RWPE2 (cell line): Measurements from ENCODE around the gene IRF7.

Experiments used
- ATAC-seq: fragments of 200-7000 bp; cut with Tn5 transposase; 3 replicates; pipeline ENCODE4 v1.9.1; 2021; ENCODE audit warnings: low read depth
- DNase-seq: peaks from one replicate; pipeline ENCODE4 v3.0.0-alpha.2; 2020; ENCODE audit warnings: low spot score
- H3K27ac ChIP-seq: fragments of 450-650 bp; 2 replicates; pipeline ENCODE4 v1.5.1; 2017; ENCODE audit warnings: mild to moderate bottlenecking; ENCODE audit not compliant: poor library complexity, severe bottlenecking
- H3K27me3 ChIP-seq: fragments of 250-450 bp; sonication (Bioruptor Pico); 2 replicates; pipeline ENCODE4 v1.5.1; 2021; ENCODE audit warnings: mild to moderate bottlenecking, moderate library complexity; ENCODE audit not compliant: insufficient read depth, poor library complexity, severe bottlenecking
- H3K36me3 ChIP-seq: fragments of 250-450 bp; sonication (Bioruptor Pico); 2 replicates; pipeline ENCODE4 v1.5.1; 2020; ENCODE audit warnings: low read depth, mild to moderate bottlenecking, moderate library complexity
- H3K4me1 ChIP-seq: fragments of 250-450 bp; sonication (Bioruptor Pico); 2 replicates; pipeline ENCODE4 v1.5.1; 2021; ENCODE audit warnings: mild to moderate bottlenecking, moderate library complexity; ENCODE audit not compliant: insufficient read depth, poor library complexity, severe bottlenecking
- H3K4me3 ChIP-seq: fragments of 250-450 bp; sonication (Bioruptor Pico); 2 replicates; pipeline ENCODE4 v1.5.1; 2021; ENCODE audit warnings: mild to moderate bottlenecking, moderate library complexity; ENCODE audit not compliant: severe bottlenecking
- H3K9me3 ChIP-seq: fragments of 250-450 bp; sonication (Bioruptor Pico); 2 replicates; pipeline ENCODE4 v1.5.1; 2021; ENCODE audit warnings: mild to moderate bottlenecking, moderate library complexity; ENCODE audit not compliant: severe bottlenecking
- TF ChIP-seq, protein P1 (sequence below): fragments of 450-650 bp; IDR thresholded peaks from one replicate; pipeline ENCODE4 v1.5.1; 2017; ENCODE audit warnings: mild to moderate bottlenecking, moderate library complexity; ENCODE audit not compliant: poor library complexity, severe bottlenecking

IRF7 gene

DNA sequence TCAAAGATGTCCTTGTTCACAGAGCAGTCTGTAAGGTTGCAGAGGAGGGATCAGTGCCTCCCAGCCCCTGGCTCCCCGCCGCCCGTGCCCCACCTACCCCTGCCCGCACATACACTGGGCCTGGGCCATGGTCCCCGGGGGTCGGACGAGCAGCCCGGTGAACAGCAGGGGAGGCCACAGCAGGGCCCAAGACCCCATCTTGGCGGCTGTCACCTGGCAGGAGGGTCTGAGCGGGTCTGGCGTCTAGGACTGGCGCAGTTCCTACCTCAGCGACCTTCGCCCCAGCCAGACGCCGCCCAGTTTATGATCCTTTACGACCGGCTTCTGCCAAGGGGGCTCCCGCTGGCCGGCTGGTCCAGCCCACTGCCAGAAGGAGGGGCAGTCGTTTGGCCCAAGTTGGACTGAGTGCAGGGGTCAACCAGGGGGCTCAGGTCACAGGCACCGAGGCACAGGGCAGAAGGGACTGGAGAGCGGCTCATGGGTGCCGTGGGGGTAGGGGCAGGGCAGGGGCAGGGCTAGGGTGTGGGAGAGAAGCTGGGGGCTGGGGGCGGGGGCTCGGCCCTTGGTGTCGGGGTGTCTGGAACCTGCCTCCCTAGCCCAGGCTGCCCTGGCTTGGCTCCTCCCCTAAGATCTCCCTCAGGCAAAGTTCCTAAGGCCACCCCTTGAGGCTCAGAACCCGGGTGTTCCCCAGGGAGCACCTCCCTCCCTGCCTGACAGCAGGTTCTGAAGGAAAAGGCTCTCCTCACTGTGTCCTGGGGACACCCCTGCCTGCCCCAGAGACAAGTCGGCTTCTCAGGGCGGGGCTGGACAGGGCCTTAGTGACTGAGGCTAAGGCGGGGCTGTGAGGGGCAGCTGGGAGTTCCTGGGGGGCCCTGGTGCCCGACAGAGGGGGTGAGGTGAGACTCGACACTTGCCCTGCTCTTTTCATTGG lies 9.2 kb upstream of the IRF7 start, which contains the start of gene CDHR5:
TSS of gene CDHR5 (minus strand) at position 251 of the 931 bp plus-strand sequence. CDS start at position 198, 53 bp downstream.
- Histone ChIP-seq H3K27me3 (no peaks in the 10 kb centered on the region), H3K36me3 (no peaks in the 10 kb centered on the region), H3K9me3 (no peaks in the 10 kb centered on the region), H3K4me3 (no peak within 1 kb of the TSS), H3K4me1 (no peaks in the 10 kb centered on the region), H3K27ac (no peak within 1 kb of the TSS)
- ATAC-seq = peak; percentile 14; the same call in 1 of the 3 replicates
- DNase-seq = peak; percentile 58
- TF ChIP-seq, protein P1, sequence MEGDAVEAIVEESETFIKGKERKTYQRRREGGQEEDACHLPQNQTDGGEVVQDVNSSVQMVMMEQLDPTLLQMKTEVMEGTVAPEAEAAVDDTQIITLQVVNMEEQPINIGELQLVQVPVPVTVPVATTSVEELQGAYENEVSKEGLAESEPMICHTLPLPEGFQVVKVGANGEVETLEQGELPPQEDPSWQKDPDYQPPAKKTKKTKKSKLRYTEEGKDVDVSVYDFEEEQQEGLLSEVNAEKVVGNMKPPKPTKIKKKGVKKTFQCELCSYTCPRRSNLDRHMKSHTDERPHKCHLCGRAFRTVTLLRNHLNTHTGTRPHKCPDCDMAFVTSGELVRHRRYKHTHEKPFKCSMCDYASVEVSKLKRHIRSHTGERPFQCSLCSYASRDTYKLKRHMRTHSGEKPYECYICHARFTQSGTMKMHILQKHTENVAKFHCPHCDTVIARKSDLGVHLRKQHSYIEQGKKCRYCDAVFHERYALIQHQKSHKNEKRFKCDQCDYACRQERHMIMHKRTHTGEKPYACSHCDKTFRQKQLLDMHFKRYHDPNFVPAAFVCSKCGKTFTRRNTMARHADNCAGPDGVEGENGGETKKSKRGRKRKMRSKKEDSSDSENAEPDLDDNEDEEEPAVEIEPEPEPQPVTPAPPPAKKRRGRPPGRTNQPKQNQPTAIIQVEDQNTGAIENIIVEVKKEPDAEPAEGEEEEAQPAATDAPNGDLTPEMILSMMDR = no peak

DNA sequence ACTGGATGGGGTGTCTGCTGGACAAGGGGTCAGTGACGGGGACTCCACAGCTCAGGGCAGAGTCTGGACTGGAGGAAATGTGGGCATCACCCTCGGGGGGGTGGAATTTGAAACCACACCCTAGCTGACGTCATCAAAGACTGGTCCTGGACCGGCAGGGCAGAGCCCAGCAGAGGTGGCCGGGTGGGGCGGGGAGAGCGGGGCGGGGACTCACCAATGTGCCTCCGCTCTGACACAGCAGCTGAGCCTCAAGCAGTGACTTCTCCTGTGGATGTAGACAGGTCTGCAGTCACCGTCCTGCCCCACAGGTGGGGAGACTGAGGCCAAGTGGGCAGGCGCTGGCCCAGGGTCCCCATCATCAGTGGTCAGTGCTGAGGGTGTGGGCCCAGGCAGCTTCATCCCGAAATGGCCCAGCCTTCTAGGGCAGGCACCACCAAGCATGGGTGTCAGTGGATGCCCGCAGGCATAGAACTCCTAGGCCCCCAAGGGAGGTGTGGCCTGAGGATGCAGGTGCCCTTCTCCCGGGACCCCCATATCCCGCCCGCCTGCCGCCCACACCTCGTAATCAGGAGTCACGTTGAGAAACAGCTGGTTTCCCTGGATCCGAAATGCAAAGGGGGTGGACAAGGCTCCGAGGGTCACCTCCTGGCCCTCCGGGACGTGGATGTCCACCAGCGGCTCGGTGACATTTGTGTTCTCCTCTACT lies 8.4 kb upstream of the IRF7 start:
- no peak overlapping the region for H3K4me3 ChIP-seq
- no peaks in the 10 kb centered on the region for H3K27me3 ChIP-seq
- no peaks in the 10 kb centered on the region for H3K36me3 ChIP-seq
- DNase-seq (peak; percentile 79), ATAC-seq (peak; percentile 52)
- no peaks in the 10 kb centered on the region for H3K4me1 ChIP-seq
- TF ChIP-seq, protein P1 = no peak
- H3K27ac ChIP-seq = no peak overlapping the region
- H3K9me3 ChIP-seq = no peaks in the 10 kb centered on the region

DNA sequence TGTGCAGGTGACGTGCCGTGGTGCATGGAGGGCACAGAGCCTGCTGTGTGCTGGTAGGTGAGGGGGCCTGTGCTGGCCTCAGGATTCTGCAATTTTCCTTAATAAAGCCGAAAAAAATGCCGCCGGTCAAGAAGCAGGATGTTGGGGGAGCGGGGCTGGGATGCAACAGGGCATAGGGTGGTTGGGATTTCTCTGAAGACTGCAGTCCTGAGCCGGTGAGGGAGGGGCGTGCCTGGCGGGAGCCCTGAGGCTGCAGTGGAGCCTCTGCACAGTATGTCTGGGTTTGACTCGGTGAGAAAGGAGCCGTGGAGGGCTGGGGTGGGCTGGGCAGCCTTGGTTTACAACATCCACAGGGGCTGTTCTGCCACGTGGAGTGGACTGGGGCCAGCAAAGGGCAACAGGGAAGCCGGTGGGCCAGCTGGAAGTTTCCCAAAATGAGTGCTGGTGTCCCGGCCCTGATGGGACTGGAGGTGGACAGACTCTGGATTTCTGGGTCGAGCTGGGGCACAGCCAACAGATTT lies 7.7 kb upstream of the IRF7 start:
- Histone ChIP-seq H3K4me3 (no peak overlapping the region), H3K9me3 (no peaks in the 10 kb centered on the region), H3K27me3 (no peaks in the 10 kb centered on the region), H3K27ac (no peak overlapping the region), H3K36me3 (no peaks in the 10 kb centered on the region), H3K4me1 (no peaks in the 10 kb centered on the region)
- TF ChIP-seq, protein P1 = no peak
- ATAC-seq (no peak), DNase-seq (peak; percentile 47)

DNA sequence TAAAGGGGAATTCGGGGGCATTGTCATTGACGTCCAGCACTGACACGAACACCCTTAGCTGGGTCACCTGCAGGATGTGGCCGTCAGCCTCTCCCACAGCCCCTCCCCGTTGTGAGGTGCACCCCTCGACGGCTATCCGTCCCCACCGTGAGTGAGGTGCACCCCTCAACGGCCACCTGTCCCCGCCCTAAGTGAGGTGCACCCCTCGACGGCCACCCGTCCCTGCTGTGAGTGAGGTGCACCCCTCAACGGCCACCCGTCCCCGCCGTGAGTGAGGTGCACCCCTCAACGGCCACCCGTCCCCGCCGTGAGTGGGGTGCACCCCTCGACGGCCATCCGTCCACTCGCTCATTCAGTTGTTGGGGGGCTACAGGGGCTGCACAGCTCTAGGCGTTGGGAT lies 6.1 kb upstream of the IRF7 start:
- no peak overlapping the region for H3K4me3 ChIP-seq
- H3K4me1 ChIP-seq = no peaks in the 10 kb centered on the region
- H3K36me3 ChIP-seq = no peaks in the 10 kb centered on the region
- DNase-seq = no peak
- ATAC-seq = no peak
- H3K27me3 ChIP-seq = no peaks in the 10 kb centered on the region
- H3K27ac ChIP-seq = no peak overlapping the region
- no peaks in the 10 kb centered on the region for H3K9me3 ChIP-seq
- TF ChIP-seq, protein P1 = no peak
